Skeletal muscle satellite cell (primary cell): ENCODE data around the gene ZBTB32. TPM values are rescaled to one million over a fixed set of nuclear protein-coding genes. Genes with fewer than 3 reads are reported as not detected.
"Not testable (repeated sequence)": the region's sequence is repeated elsewhere in the genome, so short reads cannot be mapped to it uniquely, and the experiment has no call there.

Experiments
- H3K27me3 ChIP-seq: 2 replicates; pipeline ENCODE4 v1.7.0; 2013; ENCODE audit warnings: low read length; ENCODE audit not compliant: control insufficient read depth, insufficient read depth
- H3K36me3 ChIP-seq: 2 replicates; pipeline ENCODE4 v1.7.0; 2013; ENCODE audit warnings: mild to moderate bottlenecking, control low read depth, low read length; ENCODE audit not compliant: insufficient read depth
- H3K4me1 ChIP-seq: 2 replicates; pipeline ENCODE4 v1.7.0; 2013; ENCODE audit warnings: low read length; ENCODE audit not compliant: control insufficient read depth, insufficient read depth
- H3K4me2 ChIP-seq: 2 replicates; pipeline ENCODE4 v1.7.0; 2013; ENCODE audit warnings: mild to moderate bottlenecking, low read length
- H3K4me3 ChIP-seq: 2 replicates; pipeline ENCODE4 v1.7.0; 2013; ENCODE audit warnings: low read length
- H3K9ac ChIP-seq: 2 replicates; pipeline ENCODE4 v1.7.0; 2013; ENCODE audit warnings: mild to moderate bottlenecking, low read depth, low read length, moderate library complexity
- H3K9me3 ChIP-seq: replicated peaks from 2 replicates; pipeline ENCODE4 v1.7.0; 2013; ENCODE audit warnings: mild to moderate bottlenecking, control low read depth, low read length
- total RNA-seq: library from RNA; depleted of rRNA; stranded (reverse); fragments of >200 nt; gene quantifications from 2 replicates; pipeline ENCODE4 v1.2.3, GENCODE V29; 2012; rRNA removed

Gene ZBTB32
- total RNA-seq, result not detected in 2 replicates

GRCh38 chr19:35704218-35704617 lies at the start of gene ZBTB32:
ZBTB32 (plus strand) TSS chr19:35704558; CDS start chr19:35714627, 10,069 bp downstream.
- Histone ChIP-seq H3K4me1 (peaks cover 4% of the 10 kb centered on the region), H3K9ac (no peak within 1 kb of the TSS), H3K4me2 (no peak within 1 kb of the TSS), H3K4me3 (no peak within 1 kb of the TSS), H3K9me3 (no peaks in the 10 kb centered on the region), H3K27me3 (peaks cover 7% of the 10 kb centered on the region), H3K36me3 (no peaks in the 10 kb centered on the region)

- peaks cover 48% of the 10 kb centered on the region for H3K36me3 ChIP-seq
- H3K9ac ChIP-seq, result not testable (repeated sequence)
These were observed 49.5 kb upstream of the ZBTB32 start for GRCh38 chr19:35654828-35655227.

GRCh38 chr19:35655600-35655999 lies 48.8 kb upstream of the ZBTB32 start:
- Histone ChIP-seq H3K9me3 (no peaks in the 10 kb centered on the region), H3K4me1 (no peaks in the 10 kb centered on the region), H3K27me3 (no peaks in the 10 kb centered on the region), H3K4me2 (no peak overlapping the region), H3K36me3 (peaks cover 48% of the 10 kb centered on the region), H3K4me3 (no peak overlapping the region), H3K9ac (no peak overlapping the region)

More at GRCh38 chr19:35654828-35655227, 49.5 kb upstream of the ZBTB32 start:
- not testable (repeated sequence) for H3K4me2 ChIP-seq, H3K4me1 ChIP-seq, H3K4me3 ChIP-seq, H3K9me3 ChIP-seq, H3K27me3 ChIP-seq

- Histone ChIP-seq H3K36me3 (peaks cover 39% of the 10 kb centered on the region), H3K9ac (no peak overlapping the region), H3K4me3 (no peak overlapping the region), H3K27me3 (no peaks in the 10 kb centered on the region), H3K4me2 (no peak overlapping the region), H3K9me3 (no peaks in the 10 kb centered on the region), H3K4me1 (no peaks in the 10 kb centered on the region)
These were observed 47.7 kb upstream of the ZBTB32 start for GRCh38 chr19:35656700-35657099.

- Histone ChIP-seq H3K27me3 (no peaks in the 10 kb centered on the region), H3K4me1 (no peaks in the 10 kb centered on the region), H3K4me3 (no peak overlapping the region), H3K9me3 (no peaks in the 10 kb centered on the region), H3K9ac (no peak overlapping the region), H3K36me3 (peaks cover 35% of the 10 kb centered on the region), H3K4me2 (no peak overlapping the region)
These were observed 46.3 kb upstream of the ZBTB32 start for GRCh38 chr19:35657904-35658700.

GRCh38 chr19:35661995-35662340 lies 42.4 kb upstream of the ZBTB32 start:
- no peak overlapping the region for H3K4me2 ChIP-seq
- H3K9me3 ChIP-seq, result no peaks in the 10 kb centered on the region
- no peaks in the 10 kb centered on the region for H3K27me3 ChIP-seq
- H3K9ac ChIP-seq, result no peak overlapping the region
- H3K4me3 ChIP-seq, result no peak overlapping the region
- H3K36me3 ChIP-seq, result peaks cover 15% of the 10 kb centered on the region
- H3K4me1 ChIP-seq, result no peaks in the 10 kb centered on the region

GRCh38 chr19:35663981-35664380 lies 40.4 kb upstream of the ZBTB32 start:
- Histone ChIP-seq H3K27me3 (peaks cover 4% of the 10 kb centered on the region), H3K36me3 (no peaks in the 10 kb centered on the region), H3K4me2 (no peak overlapping the region), H3K9me3 (no peaks in the 10 kb centered on the region), H3K4me1 (no peaks in the 10 kb centered on the region), H3K9ac (no peak overlapping the region), H3K4me3 (no peak overlapping the region)

GRCh38 chr19:35665157-35665556 lies 39.2 kb upstream of the ZBTB32 start:
- peaks cover 9% of the 10 kb centered on the region for H3K27me3 ChIP-seq
- no peaks in the 10 kb centered on the region for H3K36me3 ChIP-seq
- H3K4me2 ChIP-seq, result no peak overlapping the region
- H3K9ac ChIP-seq, result no peak overlapping the region
- no peaks in the 10 kb centered on the region for H3K9me3 ChIP-seq
- H3K4me1 ChIP-seq, result no peaks in the 10 kb centered on the region
- H3K4me3 ChIP-seq, result no peak overlapping the region

- no peaks in the 10 kb centered on the region for H3K4me1 ChIP-seq
- H3K36me3 ChIP-seq, result no peaks in the 10 kb centered on the region
- H3K9me3 ChIP-seq, result no peaks in the 10 kb centered on the region
- H3K4me3 ChIP-seq, result no peak overlapping the region
- H3K4me2 ChIP-seq, result no peak overlapping the region
- H3K27me3 ChIP-seq, result peaks cover 9% of the 10 kb centered on the region
- H3K9ac ChIP-seq, result no peak overlapping the region
These were observed 38.8 kb upstream of the ZBTB32 start for GRCh38 chr19:35665604-35666003.

- no peaks in the 10 kb centered on the region for H3K9me3 ChIP-seq
- no peak within 1 kb of the TSS for H3K4me2 ChIP-seq
- no peaks in the 10 kb centered on the region for H3K36me3 ChIP-seq
- H3K9ac ChIP-seq, result no peak within 1 kb of the TSS
- H3K4me1 ChIP-seq, result no peaks in the 10 kb centered on the region
- H3K4me3 ChIP-seq, result no peak within 1 kb of the TSS
- H3K27me3 ChIP-seq, result peaks cover 9% of the 10 kb centered on the region
These were observed 38.0 kb upstream of the ZBTB32 start, which contains the start of gene UPK1A for GRCh38 chr19:35666251-35666913. UPK1A (plus strand) TSS chr19:35666517; CDS start chr19:35666813, 296 bp downstream.

GRCh38 chr19:35669566-35669965 lies 34.8 kb upstream of the ZBTB32 start:
- Histone ChIP-seq H3K4me1 (peaks cover 4% of the 10 kb centered on the region), H3K4me3 (no peak overlapping the region), H3K4me2 (no peak overlapping the region), H3K9me3 (no peaks in the 10 kb centered on the region), H3K9ac (no peak overlapping the region), H3K36me3 (no peaks in the 10 kb centered on the region), H3K27me3 (peaks cover 15% of the 10 kb centered on the region)
